Epidermal melanocyte (primary cell): Measurements from ENCODE around the gene RCCD1.
A peak's percentile ranks its signal among the peaks of the same experiment; 100 is the strongest.
"Not testable (repeated sequence)": the region's sequence is repeated elsewhere in the genome, so short reads cannot be mapped to it uniquely, and the experiment has no call there.

Experiments used
- DNase-seq: peaks from one replicate; pipeline ENCODE4 v3.0.0; 2011; ENCODE audit warnings: low spot score; ENCODE audit not compliant: insufficient read length

The RCCD1 gene, protein sequence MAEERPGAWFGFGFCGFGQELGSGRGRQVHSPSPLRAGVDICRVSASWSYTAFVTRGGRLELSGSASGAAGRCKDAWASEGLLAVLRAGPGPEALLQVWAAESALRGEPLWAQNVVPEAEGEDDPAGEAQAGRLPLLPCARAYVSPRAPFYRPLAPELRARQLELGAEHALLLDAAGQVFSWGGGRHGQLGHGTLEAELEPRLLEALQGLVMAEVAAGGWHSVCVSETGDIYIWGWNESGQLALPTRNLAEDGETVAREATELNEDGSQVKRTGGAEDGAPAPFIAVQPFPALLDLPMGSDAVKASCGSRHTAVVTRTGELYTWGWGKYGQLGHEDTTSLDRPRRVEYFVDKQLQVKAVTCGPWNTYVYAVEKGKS

DNA sequence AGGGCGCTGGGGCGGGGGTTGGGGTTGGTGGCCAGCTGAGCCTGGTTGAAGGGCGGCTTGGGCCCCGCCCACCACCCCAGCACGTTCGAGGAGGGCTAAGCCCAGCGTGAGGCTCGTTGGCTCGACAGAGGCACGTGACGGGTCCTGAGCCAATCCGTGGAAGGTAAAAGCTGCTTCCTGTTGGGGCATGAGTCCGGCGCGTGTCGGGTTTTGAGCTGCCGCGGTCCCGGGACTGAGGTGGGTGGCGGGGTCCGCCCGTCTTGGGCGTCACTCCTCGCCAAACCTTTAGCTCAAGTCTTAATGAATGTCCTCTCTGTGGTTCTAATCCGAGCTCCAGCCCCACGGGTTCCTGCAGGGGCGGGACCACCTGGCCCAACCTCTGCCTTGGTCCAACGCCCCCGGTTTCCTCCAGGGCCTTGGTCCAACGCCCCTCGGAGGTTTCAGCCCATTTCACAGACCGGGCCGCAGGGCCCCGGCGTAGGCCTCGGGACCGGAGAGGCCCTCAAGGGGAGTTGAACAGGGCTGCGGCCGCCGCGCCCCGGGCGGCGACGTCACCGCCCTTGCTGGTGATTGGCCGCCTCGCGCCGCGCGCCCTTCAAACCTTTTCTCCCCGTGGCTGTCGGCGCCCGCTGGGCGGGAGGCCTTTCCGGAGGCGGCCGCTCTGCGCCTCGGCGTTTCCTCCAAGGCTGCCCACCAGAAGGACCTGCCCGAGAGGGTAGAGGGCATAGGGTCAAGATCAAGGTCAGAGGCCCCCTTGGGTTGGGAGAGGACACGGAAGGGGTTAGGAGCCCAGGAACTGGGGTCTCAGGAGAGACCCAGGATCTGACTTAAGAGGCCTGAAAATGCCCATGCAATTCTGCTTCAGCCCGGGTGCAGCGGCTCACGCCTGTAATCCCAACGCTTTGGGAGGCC lies at the start of gene RCCD1:
Gene RCCD1, plus strand, starts transcription at position 173 of the 912 bp plus-strand sequence. CDS start 1,851 bp downstream, outside the sequence.
- peak; percentile 100 for DNase-seq

DNA sequence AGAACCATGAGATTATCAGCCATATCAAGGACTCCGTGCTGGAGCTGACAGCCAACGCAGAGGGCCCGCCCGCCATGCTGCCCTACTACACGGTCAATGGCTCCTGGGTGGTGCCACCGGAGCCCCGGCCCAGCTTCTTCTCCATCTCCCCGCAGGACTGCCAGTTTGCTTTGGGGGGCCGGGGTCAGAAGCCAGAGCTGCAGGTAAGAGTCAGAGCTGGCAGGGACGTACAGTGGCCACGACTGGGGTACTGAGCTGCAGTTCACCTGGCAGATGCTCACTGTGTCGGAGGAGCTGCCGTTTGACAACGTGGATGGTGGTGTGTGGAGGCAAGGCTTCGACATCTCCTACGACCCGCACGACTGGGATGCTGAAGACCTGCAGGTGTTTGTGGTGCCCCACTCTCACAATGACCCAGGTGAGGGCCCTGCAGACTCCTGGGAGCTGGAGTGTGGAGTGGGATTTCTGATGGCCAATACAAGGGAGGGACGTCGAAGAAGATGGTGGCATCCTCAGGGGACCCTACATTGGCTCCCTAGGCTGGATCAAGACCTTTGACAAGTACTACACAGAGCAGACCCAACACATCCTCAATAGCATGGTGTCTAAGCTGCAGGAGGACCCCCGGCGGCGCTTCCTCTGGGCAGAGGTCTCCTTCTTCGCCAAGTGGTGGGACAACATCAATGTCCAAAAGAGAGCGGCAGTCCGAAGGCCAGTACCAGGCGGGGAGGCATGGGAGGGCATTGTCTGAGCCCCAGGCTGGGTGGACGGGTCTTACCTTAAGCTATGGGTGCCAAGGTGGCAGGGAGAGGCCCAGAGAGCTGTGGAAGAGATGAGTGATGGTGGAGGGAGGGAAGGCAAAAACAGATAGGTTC lies 49.1 kb upstream of the RCCD1 start:
- no peak for DNase-seq

DNA sequence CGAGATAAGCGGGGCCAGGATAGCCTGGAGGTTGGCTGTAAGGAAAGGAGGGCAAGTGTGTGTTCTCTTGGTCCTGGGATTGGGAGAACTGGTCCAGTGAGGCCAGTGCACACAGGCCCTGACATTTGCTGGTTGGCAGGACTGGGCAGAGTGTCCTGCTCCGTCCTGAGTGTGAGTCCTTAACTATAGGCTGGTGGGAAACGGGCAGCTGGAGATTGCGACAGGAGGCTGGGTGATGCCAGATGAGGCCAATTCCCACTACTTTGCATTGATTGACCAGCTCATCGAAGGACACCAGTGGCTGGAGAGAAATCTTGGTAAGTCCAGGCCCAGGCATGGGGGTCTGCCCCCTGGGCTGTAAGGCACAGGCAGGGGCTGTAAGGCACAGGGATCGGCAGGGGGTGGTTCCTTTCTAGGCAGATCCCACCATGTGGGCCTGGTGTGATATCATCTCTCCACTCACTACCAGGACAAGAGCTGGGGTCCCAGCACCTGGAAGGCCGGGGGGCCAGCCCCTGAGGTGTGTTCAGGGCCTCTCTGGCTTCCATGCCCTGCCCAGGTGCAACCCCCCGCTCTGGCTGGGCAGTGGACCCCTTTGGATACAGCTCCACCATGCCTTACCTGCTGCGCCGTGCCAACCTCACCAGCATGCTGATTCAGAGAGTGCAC lies 48.4 kb upstream of the RCCD1 start:
- no peak for DNase-seq

DNA sequence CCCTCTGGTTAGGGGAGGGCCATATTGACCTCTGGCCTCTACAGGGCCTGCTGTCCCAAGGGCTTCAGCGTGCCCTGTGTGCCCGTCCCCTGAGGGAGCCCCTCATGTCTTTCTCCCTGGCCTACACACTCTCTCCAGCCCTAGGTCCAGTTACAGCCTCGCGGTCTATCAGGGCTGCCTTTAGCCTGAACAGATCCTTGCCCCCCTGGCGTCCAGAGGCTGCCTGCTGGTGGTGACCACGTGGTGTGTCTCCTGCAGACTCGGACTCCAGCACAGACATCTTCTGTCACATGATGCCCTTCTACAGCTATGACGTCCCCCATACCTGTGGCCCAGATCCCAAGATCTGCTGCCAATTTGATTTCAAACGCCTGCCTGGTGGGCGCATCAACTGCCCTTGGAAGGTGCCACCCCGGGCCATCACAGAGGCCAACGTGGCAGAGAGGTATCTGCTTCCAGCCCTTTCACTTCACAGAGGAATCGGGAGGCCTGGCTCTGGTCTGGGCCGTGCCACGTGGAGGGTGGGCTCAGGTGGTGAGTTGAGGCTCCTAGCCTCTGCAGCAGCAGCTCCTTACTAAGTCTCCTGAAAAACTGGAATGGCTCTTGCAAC lies 47.5 kb upstream of the RCCD1 start:
- DNase-seq: peak; percentile 11

DNA sequence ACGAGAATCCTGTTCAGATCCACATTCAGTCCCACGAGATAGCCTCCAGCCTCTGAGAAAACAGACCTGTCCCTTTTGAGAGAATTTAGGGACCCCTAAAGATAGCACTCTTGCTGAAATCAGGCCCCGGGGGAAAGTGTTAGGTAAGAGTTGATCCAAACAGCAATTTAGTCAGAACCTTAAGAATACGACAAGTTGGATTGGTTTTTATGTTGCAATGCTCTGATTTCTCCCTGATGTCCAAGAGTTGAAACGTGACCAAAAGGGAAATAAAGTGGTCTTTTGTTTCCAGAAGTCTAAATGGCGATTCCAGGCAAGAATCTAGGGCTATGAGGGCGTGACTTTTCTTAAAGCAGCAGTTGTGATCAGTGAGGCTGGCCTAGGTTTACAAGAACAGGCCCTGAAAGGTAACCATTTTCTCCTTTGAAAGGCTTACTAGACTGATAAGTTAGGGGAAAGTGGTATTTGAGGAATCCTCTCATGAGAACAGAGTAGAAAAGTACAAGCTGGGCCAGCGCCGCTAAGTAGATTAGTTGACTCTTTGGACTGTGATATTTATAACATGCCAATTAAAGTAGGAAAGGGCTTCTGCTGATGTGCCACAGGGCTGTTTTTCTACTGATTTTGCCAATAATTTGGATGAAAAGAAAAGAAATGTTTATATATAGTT lies 46.7 kb upstream of the RCCD1 start:
- DNase-seq: peak; percentile 51

DNA sequence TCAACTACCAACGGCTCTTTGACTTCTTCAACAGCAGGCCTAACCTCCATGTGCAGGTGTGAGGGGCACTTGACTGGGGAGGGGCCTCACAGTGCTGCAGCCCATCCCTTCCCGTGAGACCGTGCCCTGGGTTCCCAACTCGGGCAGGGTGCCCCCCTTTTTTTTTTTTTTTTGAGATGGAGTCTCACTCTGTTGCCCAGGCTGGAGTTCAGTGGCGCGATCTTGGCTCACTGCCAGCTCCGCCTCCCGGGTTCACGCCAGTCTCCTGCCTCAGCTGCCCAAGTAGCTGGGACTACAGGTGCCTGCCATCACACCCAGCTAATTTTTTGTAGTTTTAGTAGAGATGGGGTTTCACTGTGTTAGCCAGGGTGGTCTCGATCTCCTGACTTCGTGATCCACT lies 45.2 kb upstream of the RCCD1 start:
- DNase-seq: not testable (repeated sequence)

DNA sequence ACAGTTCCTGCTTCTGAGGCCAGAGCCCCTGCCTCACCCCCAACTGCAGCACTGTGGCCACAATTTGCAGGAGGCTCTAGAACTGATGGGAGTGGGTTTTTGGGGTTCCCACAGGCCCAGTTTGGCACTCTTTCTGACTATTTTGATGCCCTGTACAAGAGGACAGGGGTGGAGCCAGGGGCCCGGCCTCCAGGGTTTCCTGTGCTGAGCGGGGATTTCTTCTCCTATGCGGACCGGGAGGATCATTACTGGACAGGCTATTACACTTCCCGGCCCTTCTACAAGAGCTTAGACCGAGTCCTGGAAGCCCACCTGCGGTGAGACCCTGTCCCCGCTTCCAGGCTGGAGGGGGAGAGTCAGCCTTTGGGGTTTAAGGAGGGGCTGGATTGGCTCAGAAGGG lies 44.7 kb upstream of the RCCD1 start:
- no peak for DNase-seq

DNA sequence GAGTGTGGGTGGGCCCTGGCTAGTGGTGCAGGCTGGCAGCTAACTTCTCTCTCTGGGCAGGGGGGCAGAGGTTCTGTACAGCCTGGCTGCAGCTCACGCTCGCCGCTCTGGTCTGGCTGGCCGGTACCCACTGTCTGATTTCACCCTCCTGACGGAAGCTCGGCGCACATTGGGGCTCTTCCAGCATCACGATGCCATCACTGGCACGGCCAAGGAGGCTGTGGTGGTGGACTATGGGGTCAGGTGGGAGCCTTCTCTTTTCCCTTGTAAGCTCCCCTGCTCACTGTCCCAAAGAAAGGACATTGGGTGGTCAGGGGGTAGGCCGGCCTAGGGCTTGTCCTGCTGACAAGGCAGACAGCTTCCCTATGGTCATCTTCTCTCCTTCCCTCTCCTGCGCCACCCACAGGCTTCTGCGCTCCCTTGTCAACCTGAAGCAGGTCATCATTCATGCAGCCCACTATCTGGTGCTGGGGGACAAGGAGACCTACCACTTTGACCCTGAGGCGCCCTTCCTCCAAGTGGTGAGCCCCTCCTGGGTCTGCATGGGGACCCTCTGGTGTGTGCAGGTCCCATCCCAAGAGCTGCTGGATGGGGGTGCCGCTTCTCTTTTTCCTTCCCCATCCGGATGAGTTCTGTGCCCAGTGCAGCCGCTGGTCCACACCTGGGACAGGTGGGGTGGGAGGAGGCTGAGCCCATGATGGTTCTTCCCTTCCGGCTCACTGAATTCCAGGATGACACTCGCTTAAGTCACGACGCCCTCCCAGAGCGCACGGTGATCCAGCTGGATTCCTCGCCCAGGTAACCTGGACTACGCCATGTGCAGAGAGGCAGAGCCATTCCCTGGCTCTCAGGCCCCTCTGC lies 44.0 kb upstream of the RCCD1 start:
- DNase-seq: no peak

DNA sequence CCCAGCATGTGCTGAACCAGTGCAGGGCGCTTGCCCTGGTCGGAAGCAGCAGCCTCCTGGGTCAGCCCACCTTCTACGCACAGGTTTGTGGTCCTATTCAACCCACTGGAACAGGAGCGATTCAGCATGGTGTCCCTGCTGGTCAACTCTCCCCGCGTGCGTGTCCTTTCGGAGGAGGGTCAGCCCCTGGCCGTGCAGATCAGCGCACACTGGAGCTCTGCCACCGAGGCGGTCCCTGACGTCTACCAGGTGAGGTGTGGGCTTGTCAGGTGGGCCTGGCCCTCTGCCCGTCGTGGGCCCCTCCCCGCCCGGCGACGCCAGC lies 43.4 kb upstream of the RCCD1 start:
- DNase-seq: no peak

DNA sequence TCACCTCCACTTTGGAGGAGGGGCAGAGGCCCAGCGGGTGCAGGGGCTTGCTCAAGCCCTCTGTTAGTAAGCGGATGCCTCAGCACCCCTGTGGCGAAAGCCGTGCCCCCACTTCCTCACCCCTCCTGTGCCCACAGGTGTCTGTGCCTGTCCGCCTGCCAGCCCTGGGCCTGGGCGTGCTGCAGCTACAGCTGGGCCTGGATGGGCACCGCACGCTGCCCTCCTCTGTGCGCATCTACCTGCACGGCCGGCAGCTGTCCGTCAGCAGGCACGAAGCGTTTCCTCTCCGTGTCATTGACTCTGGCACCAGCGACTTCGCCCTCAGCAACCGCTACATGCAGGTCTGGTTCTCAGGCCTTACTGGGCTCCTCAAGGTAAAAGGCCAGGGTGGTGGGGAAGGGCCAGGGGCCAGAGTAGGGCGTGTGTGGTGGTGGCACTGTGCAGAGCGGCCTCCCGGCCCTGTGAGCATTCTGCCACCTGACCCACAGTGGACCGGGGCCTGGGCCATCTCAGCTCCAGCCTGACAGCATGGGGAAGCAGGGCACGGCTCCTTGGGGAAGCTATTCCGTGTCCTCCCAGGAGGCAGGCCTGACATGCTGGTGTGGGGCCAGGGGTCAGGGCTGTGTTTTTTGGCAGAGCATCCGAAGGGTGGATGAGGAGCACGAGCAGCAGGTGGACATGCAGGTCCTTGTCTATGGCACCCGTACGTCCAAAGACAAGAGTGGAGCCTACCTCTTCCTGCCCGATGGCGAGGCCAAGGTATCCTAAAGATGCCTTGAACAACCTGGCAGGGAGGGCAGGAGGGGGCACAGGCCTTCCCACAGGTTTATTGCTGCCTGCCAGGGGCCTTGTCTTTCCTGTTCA lies 42.5 kb upstream of the RCCD1 start:
- no peak for DNase-seq

DNA sequence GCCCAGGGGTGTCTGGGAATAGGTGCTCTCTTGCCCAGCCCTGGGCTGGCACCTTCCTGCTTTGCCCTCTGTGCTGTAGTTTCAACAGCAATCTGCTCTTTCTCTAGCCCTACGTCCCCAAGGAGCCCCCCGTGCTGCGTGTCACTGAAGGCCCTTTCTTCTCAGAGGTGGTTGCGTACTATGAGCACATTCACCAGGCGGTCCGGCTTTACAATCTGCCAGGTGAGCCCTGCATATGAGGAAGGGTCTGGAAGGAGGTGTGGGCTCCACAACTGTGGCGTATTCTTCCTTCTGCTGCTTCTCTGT lies 42.0 kb upstream of the RCCD1 start:
- no peak for DNase-seq

DNA sequence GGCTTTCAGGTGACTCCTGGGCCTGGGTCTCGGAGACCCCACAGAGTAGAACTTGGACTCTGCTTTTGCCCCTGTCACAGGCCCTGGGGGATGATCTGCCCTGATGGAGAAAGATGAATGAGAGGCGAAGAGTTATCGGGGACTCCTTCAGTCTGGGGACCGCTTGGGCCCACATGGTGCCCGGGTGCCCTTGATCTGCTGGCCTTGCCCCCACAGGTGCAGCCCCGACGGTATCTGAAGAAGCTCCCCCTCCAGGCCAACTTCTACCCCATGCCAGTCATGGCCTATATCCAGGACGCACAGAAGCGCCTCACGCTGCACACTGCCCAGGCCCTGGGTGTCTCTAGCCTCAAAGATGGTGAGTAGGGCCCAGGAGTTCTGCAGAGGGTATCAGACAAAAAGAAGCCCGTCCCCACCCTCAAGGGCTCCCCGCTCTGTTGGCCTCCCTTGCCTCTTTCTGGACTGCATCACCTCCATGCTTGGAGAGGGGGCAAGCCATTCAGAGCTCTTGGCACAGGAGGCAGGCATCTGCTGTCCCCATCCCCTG lies 41.2 kb upstream of the RCCD1 start:
- DNase-seq: peak; percentile 10

DNA sequence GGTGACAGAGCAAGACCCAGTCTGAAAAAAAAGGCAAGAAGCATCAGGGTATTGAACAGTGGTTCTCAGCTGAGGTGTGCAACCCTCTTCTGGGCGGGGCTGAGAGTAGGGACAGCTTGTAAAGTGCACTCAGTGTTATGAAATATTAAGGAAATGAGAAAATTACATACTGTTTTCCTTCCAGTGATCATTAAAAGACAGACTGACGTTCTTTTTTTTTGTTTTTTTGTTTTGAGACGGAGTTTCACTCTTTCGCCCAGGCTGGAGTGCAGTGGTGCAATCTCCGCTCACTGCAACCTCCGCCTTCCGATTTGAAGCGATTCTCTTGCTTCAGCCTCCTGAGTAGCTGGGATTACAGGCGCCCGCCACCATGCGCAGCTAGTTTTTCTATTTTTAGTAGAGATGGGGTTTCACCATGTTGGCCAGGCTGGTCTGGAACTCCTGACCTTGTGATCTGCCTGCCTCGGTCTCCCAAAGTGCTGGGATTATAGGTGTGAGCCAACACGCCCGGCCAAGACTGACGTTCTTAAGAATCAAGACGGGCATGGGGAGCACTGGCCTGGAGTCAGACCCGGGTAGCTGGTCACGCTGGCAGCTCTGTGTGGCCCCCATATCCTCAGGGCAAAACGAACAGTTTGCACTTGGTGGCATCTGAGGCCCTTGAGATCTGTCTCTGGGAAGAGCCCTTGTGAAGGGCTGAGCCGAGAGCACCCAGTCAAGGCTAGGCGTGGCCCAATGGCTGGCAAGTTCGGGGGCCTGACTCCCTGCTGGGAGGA lies 40.2 kb upstream of the RCCD1 start:
- no peak for DNase-seq

DNA sequence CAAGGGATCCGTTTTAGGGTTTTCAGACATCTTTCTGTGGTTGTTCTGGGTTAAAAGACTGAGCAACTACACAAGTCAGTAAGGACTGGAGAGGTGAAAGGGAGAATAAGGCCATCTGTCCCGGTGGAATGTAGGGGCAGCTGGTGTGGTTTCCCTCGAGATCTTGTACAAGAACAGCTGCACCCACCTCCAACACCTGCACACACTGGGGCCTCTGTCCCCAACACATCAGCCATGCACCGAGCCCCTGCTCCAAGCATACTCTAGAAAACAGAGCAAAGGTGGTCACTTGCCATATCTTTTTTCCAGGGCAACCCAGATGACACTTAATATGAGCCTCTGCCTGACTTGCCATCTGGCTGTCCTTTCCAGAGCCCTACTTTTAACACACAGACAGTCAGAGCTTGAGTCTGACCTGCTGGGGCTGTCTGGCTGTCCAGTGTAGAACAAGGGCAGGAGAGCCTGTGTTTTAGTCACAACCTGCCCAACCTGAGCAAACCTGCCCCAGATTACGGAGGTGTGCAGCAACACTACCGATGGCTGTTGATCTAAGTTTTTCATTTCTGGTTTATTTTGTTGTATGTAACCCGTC lies 39.4 kb upstream of the RCCD1 start:
- DNase-seq: no peak

DNA sequence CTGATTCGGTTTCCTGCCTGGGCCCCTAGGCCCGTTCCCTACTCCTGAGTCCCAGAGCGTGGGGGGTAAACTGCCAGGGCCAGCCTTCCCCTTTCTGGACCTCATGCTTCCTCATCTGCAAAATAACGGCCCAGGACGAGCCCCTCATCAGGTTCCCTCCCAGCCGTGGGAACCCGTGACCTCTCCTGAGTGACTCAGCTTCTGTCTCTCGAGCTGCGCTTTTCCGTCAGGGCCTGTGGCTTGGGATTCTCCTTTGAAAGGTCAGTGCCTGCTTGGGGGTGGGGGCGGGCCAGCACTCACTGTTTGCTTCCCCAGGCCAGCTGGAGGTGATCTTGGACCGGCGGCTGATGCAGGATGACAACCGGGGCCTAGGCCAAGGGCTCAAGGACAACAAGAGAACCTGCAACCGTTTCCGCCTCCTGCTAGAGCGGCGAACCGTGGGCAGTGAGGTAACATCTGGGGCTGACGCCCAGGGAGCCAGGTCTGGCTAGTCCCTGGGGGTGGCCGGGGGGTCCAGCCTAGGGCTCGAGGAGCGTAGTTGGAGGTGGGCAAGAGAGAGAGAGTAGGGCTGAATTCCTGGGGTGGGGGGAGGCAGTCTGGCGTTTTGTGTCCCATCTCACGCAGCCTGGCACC lies 38.8 kb upstream of the RCCD1 start:
- DNase-seq: peak; percentile 7

DNA sequence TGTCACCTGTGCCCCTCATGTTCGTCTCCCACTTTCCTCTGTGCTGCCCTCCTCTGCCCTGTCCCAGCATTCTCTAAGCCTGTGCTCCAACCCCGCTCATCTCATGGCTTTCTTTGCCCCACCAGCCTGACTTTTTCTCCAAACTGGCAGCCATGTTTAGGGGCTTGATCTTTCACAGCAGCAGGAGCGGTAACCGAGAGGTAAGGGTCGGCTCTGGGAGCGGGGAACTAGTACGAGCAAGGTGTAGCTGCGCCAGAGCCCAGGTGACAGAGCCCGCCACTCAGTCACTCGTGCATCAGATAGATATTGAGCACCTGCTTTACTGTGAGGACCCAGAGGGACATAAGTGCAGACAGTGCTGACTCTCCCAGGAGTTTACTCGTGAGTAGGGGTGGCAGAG lies 38.2 kb upstream of the RCCD1 start:
- DNase-seq: no peak
